ENCODE results near the gene CDH23. TPM values are rescaled to one million over a fixed set of nuclear protein-coding genes. Genes with fewer than 3 reads are reported as not detected.

CDH23 gene
- total RNA-seq, 1 experiment from 2014 or later, result 7.8 TPM

- no peaks in the 10 kb centered on the region for H3K36me3 ChIP-seq (ENCODE audit: low read depth)
- H3K27me3 ChIP-seq (ENCODE audit: insufficient read depth, low read depth), result no peaks in the 10 kb centered on the region
- peaks cover 21% of the 10 kb centered on the region for H3F3A ChIP-seq (ENCODE audit: insufficient read depth, low read depth)
- DNase-seq, result no peak
- no peak overlapping the region for H3K4me2 ChIP-seq
- H3K4me3 ChIP-seq, result no peak overlapping the region
- peaks cover 12% of the 10 kb centered on the region; the same call in 1 of the 2 replicates for H4K20me1 ChIP-seq (ENCODE audit: insufficient read depth)
- BruUV-seq (replicated peaks), result no TSS peak
- ChIA-PET POLR2A (ENCODE audit: unreplicated experiment) (interaction anchor here (0.6 kb wide), 1 partner anchor 262 kb away, joined by 6 read pairs; no protein-coding TSS in a partner anchor), CTCF (no interaction called here)
- no peaks in the 10 kb centered on the region for H3K79me2 ChIP-seq (ENCODE audit: low read depth)
- TF ChIP-seq CTCF (conservative IDR thresholded peaks at IDR 0.05) (no peak), EZH2 (IDR thresholded peaks at IDR 0.05; ENCODE audit: low read depth) (no peak)
- intact Hi-C loops (cut with micrococcal nuclease; ENCODE audit: unreplicated experiment), result no loop called here
- no peak overlapping the region for H2AFZ ChIP-seq
- no peaks in the 10 kb centered on the region for H3K9me2 ChIP-seq (ENCODE audit: insufficient read depth)
- H3K4me1 ChIP-seq (replicated peaks; ENCODE audit: insufficient read depth), result peaks cover 25% of the 10 kb centered on the region
- no peak overlapping the region for H3K27ac ChIP-seq
- H3K9me3 ChIP-seq (ENCODE audit: insufficient read depth, low read depth), result no peaks in the 10 kb centered on the region; the same call in 1 of the 2 replicates
Observed at GRCh38 chr10:71509444-71509843, 112.7 kb downstream of the CDH23 start.

- no peak for DNase-seq
- intact Hi-C loops (cut with micrococcal nuclease; ENCODE audit: unreplicated experiment), result no loop called here
- Histone ChIP-seq H4K20me1 (ENCODE audit: insufficient read depth) (peaks cover 13% of the 10 kb centered on the region; the same call in 1 of the 2 replicates), H3F3A (ENCODE audit: insufficient read depth, low read depth) (peaks cover 21% of the 10 kb centered on the region), H3K79me2 (ENCODE audit: low read depth) (no peaks in the 10 kb centered on the region), H2AFZ (no peak overlapping the region), H3K36me3 (ENCODE audit: low read depth) (no peaks in the 10 kb centered on the region), H3K9me2 (ENCODE audit: insufficient read depth) (no peaks in the 10 kb centered on the region), H3K9me3 (ENCODE audit: insufficient read depth, low read depth) (no peaks in the 10 kb centered on the region; the same call in 1 of the 2 replicates), H3K4me2 (no peak overlapping the region), H3K4me3 (no peak overlapping the region), H3K27ac (no peak overlapping the region), H3K4me1 (replicated peaks; ENCODE audit: insufficient read depth) (peaks cover 25% of the 10 kb centered on the region), H3K27me3 (ENCODE audit: insufficient read depth, low read depth) (no peaks in the 10 kb centered on the region)
- ChIA-PET POLR2A (ENCODE audit: unreplicated experiment) (no interaction called here), CTCF (no interaction called here)
- no peak for TF ChIP-seq EZH2 (IDR thresholded peaks at IDR 0.05; ENCODE audit: low read depth)
- TF ChIP-seq CTCF (conservative IDR thresholded peaks at IDR 0.05), result no peak
- BruUV-seq (replicated peaks), result no TSS peak
Observed at GRCh38 chr10:71511206-71511605, 114.5 kb downstream of the CDH23 start.

- intact Hi-C loops (cut with micrococcal nuclease; ENCODE audit: unreplicated experiment), result no loop called here
- DNase-seq, result no peak
Observed at GRCh38 chr10:71512312-71512711, 115.6 kb downstream of the CDH23 start.

More at GRCh38 chr10:71512312-71512711, 115.6 kb downstream of the CDH23 start:
- Histone ChIP-seq H3K9me3 (ENCODE audit: insufficient read depth, low read depth) (no peaks in the 10 kb centered on the region; the same call in 1 of the 2 replicates), H3K4me2 (peak overlapping the region; percentile 34; the same call in 1 of the 2 replicates), H3K27me3 (ENCODE audit: insufficient read depth, low read depth) (no peaks in the 10 kb centered on the region), H3K4me1 (replicated peaks; ENCODE audit: insufficient read depth) (peaks cover 25% of the 10 kb centered on the region), H3K4me3 (no peak overlapping the region), H3K36me3 (ENCODE audit: low read depth) (no peaks in the 10 kb centered on the region), H3K9me2 (ENCODE audit: insufficient read depth) (no peaks in the 10 kb centered on the region), H3K27ac (no peak overlapping the region), H4K20me1 (ENCODE audit: insufficient read depth) (peaks cover 13% of the 10 kb centered on the region; the same call in 1 of the 2 replicates), H3F3A (ENCODE audit: insufficient read depth, low read depth) (peaks cover 21% of the 10 kb centered on the region), H3K79me2 (ENCODE audit: low read depth) (no peaks in the 10 kb centered on the region), H2AFZ (no peak overlapping the region)
- BruUV-seq (replicated peaks), result no TSS peak
- ChIA-PET CTCF (no interaction called here), POLR2A (ENCODE audit: unreplicated experiment) (interaction anchor here (0.6 kb wide), 1 partner anchor 1667 kb away, joined by 6 read pairs; no protein-coding TSS in a partner anchor)
- TF ChIP-seq CTCF (conservative IDR thresholded peaks at IDR 0.05), result no peak
